Measurements from ENCODE around the gene EHD4.

Gene EHD4

GRCh38 chr15:41966920-41967465, 5.4 kb downstream of the EHD4 start:
- no peak overlapping the region for H3K27ac ChIP-seq (ENCODE audit: low read length)
- H3K36me3 ChIP-seq (ENCODE audit: control insufficient read depth in 2 of 2, insufficient read depth in 2 of 2, low read length in 2 of 2): peaks cover 0 to 2% of the 10 kb centered on the region in 2 donors
- H3K9me3 ChIP-seq (ENCODE audit: control insufficient read depth in 2 of 2, low read length in 2 of 2): no peaks in the 10 kb centered on the region
- H3K27me3 ChIP-seq (ENCODE audit: control insufficient read depth in 1 of 2, insufficient read depth in 2 of 2, low read length in 2 of 2): no peaks in the 10 kb centered on the region
- H3K9ac ChIP-seq (ENCODE audit: low read length in 2 of 2): no peak overlapping the region
- peaks cover 7% of the 10 kb centered on the region for H3K4me1 ChIP-seq (ENCODE audit: control insufficient read depth, insufficient read depth, low read length)
- H3K4me3 ChIP-seq (ENCODE audit: low read length in 2 of 2): no peak overlapping the region

- Histone ChIP-seq H3K27ac (ENCODE audit: low read length) (no peak overlapping the region), H3K9me3 (ENCODE audit: control insufficient read depth in 2 of 2, low read length in 2 of 2) (no peaks in the 10 kb centered on the region)
Measured at GRCh38 chr15:41966414-41966812, 5.9 kb downstream of the EHD4 start.

GRCh38 chr15:41965441-41966413, 6.6 kb downstream of the EHD4 start:
- peaks cover 0 to 2% of the 10 kb centered on the region in 2 donors for H3K36me3 ChIP-seq (ENCODE audit: control insufficient read depth in 2 of 2, insufficient read depth in 2 of 2, low read length in 2 of 2)
- no peaks in the 10 kb centered on the region for H3K27me3 ChIP-seq (ENCODE audit: control insufficient read depth in 1 of 2, insufficient read depth in 2 of 2, low read length in 2 of 2)
- H3K4me3 ChIP-seq (ENCODE audit: low read length in 2 of 2): no peak overlapping the region
- no peak overlapping the region for H3K27ac ChIP-seq (ENCODE audit: low read length)
- no peak overlapping the region for H3K9ac ChIP-seq (ENCODE audit: low read length in 2 of 2)
- peaks cover 4% of the 10 kb centered on the region for H3K4me1 ChIP-seq (ENCODE audit: control insufficient read depth, insufficient read depth, low read length)
- no peaks in the 10 kb centered on the region for H3K9me3 ChIP-seq (ENCODE audit: control insufficient read depth in 2 of 2, low read length in 2 of 2)

More at GRCh38 chr15:41966414-41966812, 5.9 kb downstream of the EHD4 start:
- peaks cover 4% of the 10 kb centered on the region for H3K4me1 ChIP-seq (ENCODE audit: control insufficient read depth, insufficient read depth, low read length)
- H3K4me3 ChIP-seq (ENCODE audit: low read length in 2 of 2): no peak overlapping the region
- H3K36me3 ChIP-seq (ENCODE audit: control insufficient read depth in 2 of 2, insufficient read depth in 2 of 2, low read length in 2 of 2): peaks cover 0 to 2% of the 10 kb centered on the region in 2 donors
- H3K27me3 ChIP-seq (ENCODE audit: control insufficient read depth in 1 of 2, insufficient read depth in 2 of 2, low read length in 2 of 2): no peaks in the 10 kb centered on the region
- no peak overlapping the region for H3K9ac ChIP-seq (ENCODE audit: low read length in 2 of 2)

- H3K4me1 ChIP-seq (ENCODE audit: control insufficient read depth, insufficient read depth, low read length): peaks cover 4% of the 10 kb centered on the region
- no peaks in the 10 kb centered on the region for H3K9me3 ChIP-seq (ENCODE audit: control insufficient read depth in 2 of 2, low read length in 2 of 2)
- no peak overlapping the region for H3K9ac ChIP-seq (ENCODE audit: low read length in 2 of 2)
- no peak overlapping the region for H3K27ac ChIP-seq (ENCODE audit: low read length)
- H3K4me3 ChIP-seq (ENCODE audit: low read length in 2 of 2): no peak overlapping the region
- H3K27me3 ChIP-seq (ENCODE audit: control insufficient read depth in 1 of 2, insufficient read depth in 2 of 2, low read length in 2 of 2): no peaks in the 10 kb centered on the region
- H3K36me3 ChIP-seq (ENCODE audit: control insufficient read depth in 2 of 2, insufficient read depth in 2 of 2, low read length in 2 of 2): no peaks in the 10 kb centered on the region
Measured at GRCh38 chr15:41961595-41962202, 10.7 kb downstream of the EHD4 start.

- H3K36me3 ChIP-seq (ENCODE audit: control insufficient read depth in 2 of 2, insufficient read depth in 2 of 2, low read length in 2 of 2): no peaks in the 10 kb centered on the region
- no peaks in the 10 kb centered on the region for H3K9me3 ChIP-seq (ENCODE audit: control insufficient read depth in 2 of 2, low read length in 2 of 2)
- H3K4me1 ChIP-seq (ENCODE audit: control insufficient read depth, insufficient read depth, low read length): peaks cover 1% of the 10 kb centered on the region
- no peak overlapping the region for H3K27ac ChIP-seq (ENCODE audit: low read length)
- no peaks in the 10 kb centered on the region for H3K27me3 ChIP-seq (ENCODE audit: control insufficient read depth in 1 of 2, insufficient read depth in 2 of 2, low read length in 2 of 2)
- H3K4me3 ChIP-seq (ENCODE audit: low read length in 2 of 2): no peak overlapping the region
- H3K9ac ChIP-seq (ENCODE audit: low read length in 2 of 2): no peak overlapping the region
Measured at GRCh38 chr15:41961001-41961518, 11.3 kb downstream of the EHD4 start.

GRCh38 chr15:41958002-41958420, 14.3 kb downstream of the EHD4 start:
- no peak overlapping the region for H3K9ac ChIP-seq (ENCODE audit: low read length in 2 of 2)
- H3K9me3 ChIP-seq (ENCODE audit: control insufficient read depth in 2 of 2, low read length in 2 of 2): no peaks in the 10 kb centered on the region
- H3K4me1 ChIP-seq (ENCODE audit: control insufficient read depth, insufficient read depth, low read length): no peaks in the 10 kb centered on the region
- H3K27me3 ChIP-seq (ENCODE audit: control insufficient read depth in 1 of 2, insufficient read depth in 2 of 2, low read length in 2 of 2): no peaks in the 10 kb centered on the region
- no peak overlapping the region for H3K27ac ChIP-seq (ENCODE audit: low read length)
- H3K36me3 ChIP-seq (ENCODE audit: control insufficient read depth in 2 of 2, insufficient read depth in 2 of 2, low read length in 2 of 2): peaks cover 0 to 4% of the 10 kb centered on the region in 2 donors
- no peak overlapping the region for H3K4me3 ChIP-seq (ENCODE audit: low read length in 2 of 2)

- Histone ChIP-seq H3K4me1 (ENCODE audit: control insufficient read depth, insufficient read depth, low read length) (no peaks in the 10 kb centered on the region), H3K36me3 (ENCODE audit: control insufficient read depth in 2 of 2, insufficient read depth in 2 of 2, low read length in 2 of 2) (peaks cover 0 to 5% of the 10 kb centered on the region in 2 donors), H3K27ac (ENCODE audit: low read length) (no peak overlapping the region), H3K9ac (ENCODE audit: low read length in 2 of 2) (no peak overlapping the region), H3K27me3 (ENCODE audit: control insufficient read depth in 1 of 2, insufficient read depth in 2 of 2, low read length in 2 of 2) (no peaks in the 10 kb centered on the region), H3K4me3 (ENCODE audit: low read length in 2 of 2) (no peak overlapping the region), H3K9me3 (ENCODE audit: control insufficient read depth in 2 of 2, low read length in 2 of 2) (no peaks in the 10 kb centered on the region)
Measured at GRCh38 chr15:41957021-41957897, 15.1 kb downstream of the EHD4 start.

- H3K4me3 ChIP-seq (ENCODE audit: low read length in 2 of 2): peak overlapping the region in 1 of 2 donors; percentile 44
- H3K9me3 ChIP-seq (ENCODE audit: control insufficient read depth in 2 of 2, low read length in 2 of 2): no peaks in the 10 kb centered on the region
- no peak overlapping the region for H3K9ac ChIP-seq (ENCODE audit: low read length in 2 of 2)
- H3K4me1 ChIP-seq (ENCODE audit: control insufficient read depth, insufficient read depth, low read length): peaks cover 3% of the 10 kb centered on the region
- H3K36me3 ChIP-seq (ENCODE audit: control insufficient read depth in 2 of 2, insufficient read depth in 2 of 2, low read length in 2 of 2): peaks cover 0 to 11% of the 10 kb centered on the region in 2 donors
- no peak overlapping the region for H3K27ac ChIP-seq (ENCODE audit: low read length)
- no peaks in the 10 kb centered on the region for H3K27me3 ChIP-seq (ENCODE audit: control insufficient read depth in 1 of 2, insufficient read depth in 2 of 2, low read length in 2 of 2)
Measured at GRCh38 chr15:41955807-41956525, 16.4 kb downstream of the EHD4 start.

- H3K27ac ChIP-seq (ENCODE audit: low read length): no peak overlapping the region
- no peak overlapping the region for H3K9ac ChIP-seq (ENCODE audit: low read length in 2 of 2)
- peaks cover 0 to 11% of the 10 kb centered on the region in 2 donors for H3K36me3 ChIP-seq (ENCODE audit: control insufficient read depth in 2 of 2, insufficient read depth in 2 of 2, low read length in 2 of 2)
- H3K9me3 ChIP-seq (ENCODE audit: control insufficient read depth in 2 of 2, low read length in 2 of 2): no peaks in the 10 kb centered on the region
- no peak overlapping the region for H3K4me3 ChIP-seq (ENCODE audit: low read length in 2 of 2)
- peaks cover 4% of the 10 kb centered on the region for H3K4me1 ChIP-seq (ENCODE audit: control insufficient read depth, insufficient read depth, low read length)
- no peaks in the 10 kb centered on the region for H3K27me3 ChIP-seq (ENCODE audit: control insufficient read depth in 1 of 2, insufficient read depth in 2 of 2, low read length in 2 of 2)
Measured at GRCh38 chr15:41955100-41955499, 17.3 kb downstream of the EHD4 start.

All from stomach smooth muscle (tissue), 2 donors.